PC-9 (cell line): ENCODE results near the gene ITGB5.

ENCODE experiments used
- EZH2 ChIP-seq: fragments of 200-600 bp; sonication (generic); IDR thresholded peaks from 2 replicates; pipeline ENCODE4 v1.8.0; 2017; ENCODE audit warnings: antibody characterized with exemption, low read depth
- TF ChIP-seq, protein P1 (sequence below): fragments of 200-600 bp; sonication (generic); conservative IDR thresholded peaks from 2 replicates; pipeline ENCODE4 v1.6.1; 2017; ENCODE audit warnings: mixed run types, antibody characterized with exemption, mild to moderate bottlenecking, moderate library complexity

- TF ChIP-seq, protein P1, sequence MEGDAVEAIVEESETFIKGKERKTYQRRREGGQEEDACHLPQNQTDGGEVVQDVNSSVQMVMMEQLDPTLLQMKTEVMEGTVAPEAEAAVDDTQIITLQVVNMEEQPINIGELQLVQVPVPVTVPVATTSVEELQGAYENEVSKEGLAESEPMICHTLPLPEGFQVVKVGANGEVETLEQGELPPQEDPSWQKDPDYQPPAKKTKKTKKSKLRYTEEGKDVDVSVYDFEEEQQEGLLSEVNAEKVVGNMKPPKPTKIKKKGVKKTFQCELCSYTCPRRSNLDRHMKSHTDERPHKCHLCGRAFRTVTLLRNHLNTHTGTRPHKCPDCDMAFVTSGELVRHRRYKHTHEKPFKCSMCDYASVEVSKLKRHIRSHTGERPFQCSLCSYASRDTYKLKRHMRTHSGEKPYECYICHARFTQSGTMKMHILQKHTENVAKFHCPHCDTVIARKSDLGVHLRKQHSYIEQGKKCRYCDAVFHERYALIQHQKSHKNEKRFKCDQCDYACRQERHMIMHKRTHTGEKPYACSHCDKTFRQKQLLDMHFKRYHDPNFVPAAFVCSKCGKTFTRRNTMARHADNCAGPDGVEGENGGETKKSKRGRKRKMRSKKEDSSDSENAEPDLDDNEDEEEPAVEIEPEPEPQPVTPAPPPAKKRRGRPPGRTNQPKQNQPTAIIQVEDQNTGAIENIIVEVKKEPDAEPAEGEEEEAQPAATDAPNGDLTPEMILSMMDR = no peak
- no peak for TF ChIP-seq EZH2
Observed at GRCh38 chr3:124934577-124934976, 47.4 kb upstream of the ITGB5 start, which contains the start of gene MUC13.
